Nephron progenitor cell (in vitro differentiated cells): ENCODE measurements around the gene LRRC56.
A peak's percentile ranks its signal among the peaks of the same experiment; 100 is the strongest.

ENCODE experiments used
- DNase-seq: peaks from one replicate; pipeline ENCODE4 v3.0.0; 2021
- H3K27ac Mint-ChIP-seq: 2 replicates; pipeline ENCODE4 v1.8.0; 2021; ENCODE audit warnings: mild to moderate bottlenecking, moderate library complexity, mixed read lengths
- H3K27me3 Mint-ChIP-seq: 2 replicates; pipeline ENCODE4 v1.8.0; 2021; ENCODE audit warnings: mild to moderate bottlenecking, low read depth, mixed read lengths; ENCODE audit not compliant: poor library complexity
- H3K36me3 Mint-ChIP-seq: 2 replicates; pipeline ENCODE4 v1.8.0; 2021; ENCODE audit warnings: low read depth, mixed read lengths
- H3K4me1 Mint-ChIP-seq: 2 replicates; pipeline ENCODE4 v1.8.0; 2021; ENCODE audit warnings: mixed read lengths
- H3K4me3 Mint-ChIP-seq: 2 replicates; pipeline ENCODE4 v1.8.0; 2021; ENCODE audit warnings: mild to moderate bottlenecking, moderate library complexity, mixed read lengths
- H3K9me3 Mint-ChIP-seq: 2 replicates; pipeline ENCODE4 v1.8.0; 2021; ENCODE audit warnings: mild to moderate bottlenecking, moderate library complexity, mixed read lengths
- CTCF ChIP-seq: fragments of 200-600 bp; sonication (generic); IDR thresholded peaks from 2 replicates; pipeline ENCODE4 v1.5.0; 2021; ENCODE audit warnings: antibody characterized with exemption

LRRC56 gene

GRCh38 chr11:518463-519202 is 18.7 kb upstream of the LRRC56 start:
- H3K27me3 Mint-ChIP-seq: peaks cover 11% of the 10 kb centered on the region
- no peaks in the 10 kb centered on the region for H3K4me1 Mint-ChIP-seq
- DNase-seq: peak; percentile 82
- peaks cover 47% of the 10 kb centered on the region for H3K36me3 Mint-ChIP-seq
- H3K4me3 Mint-ChIP-seq: no peak overlapping the region
- no peak overlapping the region for H3K27ac Mint-ChIP-seq
- peaks cover 54% of the 10 kb centered on the region for H3K9me3 Mint-ChIP-seq
- peak; percentile 87 for TF ChIP-seq CTCF

GRCh38 chr11:520428-521176 is 16.7 kb upstream of the LRRC56 start:
- no peak for DNase-seq
- H3K27me3 Mint-ChIP-seq: peaks cover 13% of the 10 kb centered on the region

GRCh38 chr11:521177-521688 is 16.1 kb upstream of the LRRC56 start:
- no peak overlapping the region for H3K27ac Mint-ChIP-seq
- H3K4me3 Mint-ChIP-seq: no peak overlapping the region
- no peak for TF ChIP-seq CTCF
- no peaks in the 10 kb centered on the region for H3K4me1 Mint-ChIP-seq
- H3K36me3 Mint-ChIP-seq: peaks cover 30% of the 10 kb centered on the region
- H3K9me3 Mint-ChIP-seq: peaks cover 53% of the 10 kb centered on the region
- no peak for DNase-seq
- peaks cover 11% of the 10 kb centered on the region for H3K27me3 Mint-ChIP-seq

More at GRCh38 chr11:520428-521176, 16.7 kb upstream of the LRRC56 start:
- peaks cover 58% of the 10 kb centered on the region for H3K9me3 Mint-ChIP-seq
- no peak overlapping the region for H3K27ac Mint-ChIP-seq
- H3K36me3 Mint-ChIP-seq: peaks cover 36% of the 10 kb centered on the region
- no peak overlapping the region for H3K4me3 Mint-ChIP-seq
- no peaks in the 10 kb centered on the region for H3K4me1 Mint-ChIP-seq
- TF ChIP-seq CTCF: no peak

GRCh38 chr11:526192-526591 is 11.1 kb upstream of the LRRC56 start:
- H3K27ac Mint-ChIP-seq: no peak overlapping the region
- DNase-seq: no peak
- H3K9me3 Mint-ChIP-seq: peaks cover 20% of the 10 kb centered on the region
- H3K4me3 Mint-ChIP-seq: no peak overlapping the region
- H3K4me1 Mint-ChIP-seq: peaks cover 9% of the 10 kb centered on the region
- peaks cover 6% of the 10 kb centered on the region for H3K36me3 Mint-ChIP-seq
- H3K27me3 Mint-ChIP-seq: peaks cover 7% of the 10 kb centered on the region
- TF ChIP-seq CTCF: no peak

- Mint-ChIP-seq H3K27ac (no peak overlapping the region), H3K36me3 (peaks cover 5% of the 10 kb centered on the region), H3K27me3 (peaks cover 4% of the 10 kb centered on the region), H3K4me1 (peaks cover 9% of the 10 kb centered on the region), H3K4me3 (no peak overlapping the region), H3K9me3 (peaks cover 11% of the 10 kb centered on the region)
- no peak for DNase-seq
- no peak for TF ChIP-seq CTCF
Observed at GRCh38 chr11:528166-528814, 9.0 kb upstream of the LRRC56 start.
